H1 (cell line): ENCODE measurements around the gene ELOVL6. TPM values are rescaled to one million over a fixed set of nuclear protein-coding genes. Genes with fewer than 3 reads are reported as not detected.

Experiments used
- BACH1 ChIP-seq: IDR thresholded peaks from 2 replicates; pipeline ENCODE4 v1.6.1; 2012; ENCODE audit warnings: low read length, improper control_type of control experiment
- CBX8 ChIP-seq: fragments of 300-800, 300-1000 bp; sonication (generic); IDR thresholded peaks from 2 replicates; pipeline ENCODE4 v1.7.1; 2016; ENCODE audit warnings: low read depth, low read length, borderline replicate concordance
- CHD2 ChIP-seq: IDR thresholded peaks from 2 replicates; pipeline ENCODE4 v1.6.1; 2012; ENCODE audit warnings: low read length, improper control_type of control experiment
- JUN ChIP-seq: IDR thresholded peaks from 2 replicates; pipeline ENCODE4 v1.6.1; 2011; ENCODE audit warnings: low read depth, mild to moderate bottlenecking, improper control_type of control experiment, low read length
- MAFK ChIP-seq: IDR thresholded peaks from 2 replicates; pipeline ENCODE4 v1.6.1; 2012; ENCODE audit warnings: low read depth, mild to moderate bottlenecking, improper control_type of control experiment, low read length
- MAX ChIP-seq: IDR thresholded peaks from 2 replicates; pipeline ENCODE4 v1.6.1; 2012; ENCODE audit warnings: inconsistent platforms
- SIRT6 ChIP-seq: IDR thresholded peaks from one replicate; pipeline ENCODE4 v1.7.1; 2012; ENCODE audit warnings: low read length, inconsistent platforms
- TAF7 ChIP-seq: optimal IDR thresholded peaks from 2 replicates; pipeline ENCODE3; 2011; ENCODE audit warnings: low read depth, mild to moderate bottlenecking, inconsistent platforms, low read length, moderate library complexity, borderline replicate concordance
- polyA plus RNA-seq, 7 experiments: library from polyadenylated mRNA; depleted of rRNA in 3 of 7; stranded (reverse) in 5 of 7; unstranded in 2 of 7; fragments of >200 nt in 5 of 7; fragments of 200-250 nt in 2 of 7; gene quantifications; 1 replicate in 5 of 7; 2 replicates in 1 of 7; 4 replicates in 1 of 7; pipeline versions ENCODE4 v1.2.1 to v1.2.3, GENCODE V29; 2011 to 2013; ENCODE audit warnings: missing spikeins in 2 of 7, mixed read lengths in 2 of 7
- total RNA-seq: library from RNA; stranded (reverse); fragmentation: NEBNext Ultra II Directional; extraction: Animal tissue kit (Norgen Biotek cat#: 25700); gene quantifications from 2 replicates; pipeline ENCODE4 v1.2.1, GENCODE V29; 2021

The ELOVL6 gene
- total and polyA plus RNA-seq, 2 of the 8 experiments (the other 6 are each of a cell fraction or from before 2014, with no cell fraction given): 27.8 to 86.6 TPM

- TF ChIP-seq CHD2 (no peak), MAFK (no peak), MAX (no peak), SIRT6 (no peak), TAF7 (no peak), CBX8 (no peak), JUN (no peak), BACH1 (no peak)
Observed at GRCh38 chr4:110164251-110164650, 34.2 kb downstream of the ELOVL6 start (continued).
